CD14-positive monocyte (primary cell): ENCODE results near the gene CTNNA2. TPM values are rescaled to one million over a fixed set of nuclear protein-coding genes. Genes with fewer than 3 reads are reported as not detected.

Experiments used
- DNase-seq, 3 donors: peaks; one replicate each; pipeline ENCODE4 v3.0.0-alpha.2; 2011 to 2022
- H2AFZ ChIP-seq: 2 replicates; pipeline ENCODE4 v1.6.0; 2012; ENCODE audit warnings: mild to moderate bottlenecking, low read depth, low read length, inconsistent platforms; ENCODE audit not compliant: insufficient read depth, poor library complexity, severe bottlenecking
- H3K27ac ChIP-seq, 2 donors: 1 replicate in 1 of 2; 2 replicates in 1 of 2; pipeline ENCODE4 v1.5.1; 2012 to 2013; ENCODE audit warnings: low read length in 2 of 2, control low read depth in 1 of 2, inconsistent platforms in 1 of 2, low read depth in 1 of 2, mild to moderate bottlenecking in 1 of 2
- H3K27me3 ChIP-seq, 2 donors: one replicate each; pipeline versions ENCODE4 v1.6.0 to v1.6.1; 2011 to 2013; ENCODE audit warnings: low read length in 2 of 2; ENCODE audit not compliant: control insufficient read depth in 2 of 2, insufficient read depth in 2 of 2
- H3K36me3 ChIP-seq, 2 donors: replicated peaks in 1 of 2; 1 replicate in 1 of 2; 2 replicates in 1 of 2; pipeline versions ENCODE4 v1.5.1 to v1.6.1; 2012 to 2013; ENCODE audit warnings: low read length in 2 of 2, control low read depth in 1 of 2, inconsistent platforms in 1 of 2, mild to moderate bottlenecking in 1 of 2; ENCODE audit not compliant: insufficient read depth in 2 of 2, control insufficient read depth in 1 of 2
- H3K4me1 ChIP-seq, 2 donors: 1 replicate in 1 of 2; 2 replicates in 1 of 2; pipeline versions ENCODE4 v1.5.1 to v1.6.1; 2012 to 2013; ENCODE audit warnings: low read length in 2 of 2, control low read depth in 1 of 2, inconsistent platforms in 1 of 2, mild to moderate bottlenecking in 1 of 2, moderate library complexity in 1 of 2; ENCODE audit not compliant: insufficient read depth in 2 of 2, control insufficient read depth in 1 of 2
- H3K4me2 ChIP-seq: replicated peaks from 2 replicates; pipeline ENCODE3; 2012; ENCODE audit warnings: low read length, moderate library complexity, mild to moderate bottlenecking; ENCODE audit not compliant: poor library complexity, severe bottlenecking; ENCODE audit errors: extremely low read depth
- H3K4me3 ChIP-seq, 3 experiments: fragments of 200-600 bp in 1 of 3; sonication (generic) in 1 of 3; replicated peaks in 1 of 3; 1 replicate in 2 of 3; 2 replicates in 1 of 3; pipeline ENCODE4 v1.5.1; 2011 to 2013; ENCODE audit warnings: low read length in 3 of 3, mild to moderate bottlenecking in 3 of 3, control low read depth in 2 of 3, low read depth in 2 of 3, inconsistent platforms in 1 of 3, moderate library complexity in 1 of 3
- H3K79me2 ChIP-seq: 2 replicates; pipeline ENCODE4 v1.6.0; 2012; ENCODE audit warnings: mild to moderate bottlenecking, control low read depth, inconsistent platforms, low read length, moderate library complexity; ENCODE audit not compliant: insufficient read depth
- H3K9ac ChIP-seq: 2 replicates; pipeline ENCODE4 v1.6.0; 2017; ENCODE audit warnings: low read length, mild to moderate bottlenecking; ENCODE audit not compliant: insufficient read depth, poor library complexity, severe bottlenecking
- H3K9me3 ChIP-seq, 2 donors: replicated peaks in 1 of 2; 1 replicate in 1 of 2; 2 replicates in 1 of 2; pipeline versions ENCODE4 v1.5.1 to v1.6.1; 2012 to 2013; ENCODE audit warnings: low read length in 2 of 2, control low read depth in 1 of 2; ENCODE audit not compliant: control insufficient read depth in 1 of 2, insufficient read depth in 1 of 2
- H4K20me1 ChIP-seq: 2 replicates; pipeline ENCODE4 v1.6.0; 2012; ENCODE audit warnings: mild to moderate bottlenecking, low read length, control low read depth, moderate library complexity; ENCODE audit not compliant: insufficient read depth
- H3K27ac Mint-ChIP-seq, 7 donors: one replicate each; pipeline ENCODE4 v1.8.0; 2020; ENCODE audit warnings: mild to moderate bottlenecking in 7 of 7, mixed read lengths in 7 of 7, moderate library complexity in 6 of 7, inconsistent platforms in 2 of 7
- H3K27me3 Mint-ChIP-seq, 3 donors: one replicate each; pipeline ENCODE4 v1.8.0; 2021 to 2022; ENCODE audit warnings: low read depth in 3 of 3, mild to moderate bottlenecking in 3 of 3, mixed read lengths in 3 of 3, moderate library complexity in 3 of 3, inconsistent platforms in 1 of 3
- H3K36me3 Mint-ChIP-seq, 2 donors: one replicate each; pipeline ENCODE4 v1.8.0; 2020; ENCODE audit warnings: mixed read lengths in 2 of 2, inconsistent platforms in 1 of 2, mild to moderate bottlenecking in 1 of 2
- H3K4me1 Mint-ChIP-seq: one replicate; pipeline ENCODE4 v1.8.0; 2020; ENCODE audit warnings: mild to moderate bottlenecking, mixed read lengths
- H3K4me3 Mint-ChIP-seq, 2 donors: one replicate each; pipeline ENCODE4 v1.8.0; 2020; ENCODE audit warnings: mild to moderate bottlenecking in 2 of 2, mixed read lengths in 2 of 2, moderate library complexity in 1 of 2
- H3K9me3 Mint-ChIP-seq, 7 donors: one replicate each; pipeline ENCODE4 v1.8.0; 2020 to 2022; ENCODE audit warnings: mixed read lengths in 7 of 7, mild to moderate bottlenecking in 6 of 7, moderate library complexity in 6 of 7, inconsistent platforms in 2 of 7
- CTCF ChIP-seq: fragments of 200-600 bp; IDR thresholded peaks from one replicate; pipeline ENCODE4 v1.8.0; 2022; ENCODE audit warnings: antibody characterized with exemption, mild to moderate bottlenecking
- WGBS: methylation state at CpG from one replicate; pipeline ENCODE4 v1.1.5; 2013; ENCODE audit warnings: missing lambda C conversion rate; ENCODE audit not compliant: insufficient coverage; 5-methylcytosine and 5-hydroxymethylcytosine counted together
- intact Hi-C, 2 donors: fragments of 100-400 bp; cut with micrococcal nuclease; formaldehyde crosslinking; loops; one replicate each; pipeline versions ENCODE4 v1.15.0 to v1.15.1; 2023
- polyA plus RNA-seq, 3 donors: library from polyadenylated mRNA; depleted of rRNA in 1 of 3; unstranded in 2 of 3; stranded (reverse) in 1 of 3; fragments of 300-500 nt in 2 of 3; fragments of >200 nt in 1 of 3; fragmentation: Illumina TruSeq in 2 of 3; gene quantifications; 1 replicate in 2 of 3; 2 replicates in 1 of 3; pipeline ENCODE4 v1.2.3, GENCODE V29; 2012 to 2021

The CTNNA2 gene
- polyA plus RNA-seq, 3 donors: not detected

DNA sequence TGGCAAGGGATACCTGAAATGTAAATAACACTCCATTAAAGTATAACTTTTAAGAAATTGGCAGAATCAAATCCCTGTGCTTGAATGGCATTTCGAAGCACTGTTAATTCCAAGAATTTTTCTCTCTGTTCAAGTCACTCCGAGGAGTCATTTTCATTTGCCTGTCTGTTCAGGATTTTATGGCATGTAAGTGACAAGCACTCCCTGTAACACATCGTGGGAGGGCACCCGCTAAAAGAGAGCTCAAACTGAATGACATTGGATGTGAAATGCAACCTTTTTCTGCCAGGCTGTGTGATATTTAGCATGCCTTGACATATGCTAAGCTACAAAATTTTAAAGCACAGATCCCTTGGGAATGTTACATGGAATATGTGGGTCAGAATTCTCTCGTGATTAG is 452.1 kb downstream of the CTNNA2 start:
- Histone ChIP-seq H3K36me3 (no peaks in the 10 kb centered on the region), H3K27ac (no peak overlapping the region), H4K20me1 (no peaks in the 10 kb centered on the region), H3K4me2 (no peak overlapping the region), H3K4me1 (no peaks in the 10 kb centered on the region), H3K27me3 (no peaks in the 10 kb centered on the region), H3K79me2 (no peaks in the 10 kb centered on the region), H3K9ac (no peak overlapping the region), H3K9me3 (no peaks in the 10 kb centered on the region), H3K4me3 (no peak overlapping the region), H2AFZ (no peak overlapping the region)
- no peak overlapping the region for H3K27ac Mint-ChIP-seq
- intact Hi-C loops: no loop called here
- no peak for TF ChIP-seq CTCF
- H3K36me3 Mint-ChIP-seq: no peaks in the 10 kb centered on the region
- no peak for DNase-seq
- no peak overlapping the region for H3K4me3 Mint-ChIP-seq
- H3K9me3 Mint-ChIP-seq: peaks cover 0 to 3% (median 0%) of the 10 kb centered on the region in 7 donors
- no peaks in the 10 kb centered on the region for H3K4me1 Mint-ChIP-seq
- WGBS: 87% methylated on average over 4 of the region's 5 CpGs
- no peaks in the 10 kb centered on the region for H3K27me3 Mint-ChIP-seq

GRCh38 chr2:79966369-79966768 is 453.5 kb downstream of the CTNNA2 start:
- Histone ChIP-seq H3K9ac (no peak overlapping the region), H3K9me3 (no peaks in the 10 kb centered on the region), H3K4me2 (no peak overlapping the region), H3K36me3 (no peaks in the 10 kb centered on the region), H3K4me1 (no peaks in the 10 kb centered on the region), H3K79me2 (no peaks in the 10 kb centered on the region), H2AFZ (no peak overlapping the region), H3K27ac (no peak overlapping the region), H3K4me3 (no peak overlapping the region), H4K20me1 (no peaks in the 10 kb centered on the region), H3K27me3 (no peaks in the 10 kb centered on the region)
- Mint-ChIP-seq H3K4me3 (no peak overlapping the region), H3K27ac (no peak overlapping the region), H3K9me3 (peaks cover 0 to 3% (median 0%) of the 10 kb centered on the region in 7 donors), H3K4me1 (no peaks in the 10 kb centered on the region), H3K27me3 (peaks cover 0 to 1% (median 0%) of the 10 kb centered on the region in 3 donors), H3K36me3 (no peaks in the 10 kb centered on the region)
- intact Hi-C loops: no loop called here
- TF ChIP-seq CTCF: no peak
- no peak for DNase-seq
- 86% methylated on average over 4 of the region's 5 CpGs for WGBS
